GM19397 (cell line): Measurements from ENCODE around the gene GNG3.
"Not testable (repeated sequence)": the region's sequence is repeated elsewhere in the genome, so short reads cannot be mapped to it uniquely, and the experiment has no call there.

Experiments used
- ATAC-seq: cut with Tn5 transposase; IDR thresholded peaks from one replicate; pipeline ENCODE4 v1.9.1; 2021; ENCODE audit warnings: mild to moderate bottlenecking, moderate library complexity; ENCODE audit not compliant: unreplicated experiment

Gene GNG3

GRCh38 chr11:62716206-62716605, 8.7 kb downstream of the GNG3 start:
- no peak for ATAC-seq

- ATAC-seq = no peak
Observed at GRCh38 chr11:62716816-62717215, 9.3 kb downstream of the GNG3 start.

- ATAC-seq = no peak
Observed at GRCh38 chr11:62719302-62719978, 12.0 kb downstream of the GNG3 start.

DNA sequence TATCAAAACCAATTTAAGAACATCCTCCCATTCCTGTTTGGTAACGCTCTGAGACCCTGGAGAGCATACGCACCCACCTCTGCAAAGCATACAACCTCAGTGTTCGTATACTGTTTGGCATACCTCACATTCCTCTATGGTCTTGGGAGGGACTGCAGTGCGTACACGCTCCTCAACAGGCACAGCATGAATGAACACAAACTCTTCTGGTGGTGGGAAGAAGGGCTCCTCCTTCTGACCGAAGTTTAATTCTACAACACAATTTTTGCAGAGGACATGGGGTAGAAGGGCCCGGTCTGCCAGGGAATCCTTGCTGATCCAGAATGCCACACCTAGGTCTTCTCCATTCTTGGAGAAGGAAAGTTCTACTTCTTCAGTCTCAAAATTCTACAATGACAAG, 14.5 kb downstream of the GNG3 start:
- ATAC-seq = no peak

DNA sequence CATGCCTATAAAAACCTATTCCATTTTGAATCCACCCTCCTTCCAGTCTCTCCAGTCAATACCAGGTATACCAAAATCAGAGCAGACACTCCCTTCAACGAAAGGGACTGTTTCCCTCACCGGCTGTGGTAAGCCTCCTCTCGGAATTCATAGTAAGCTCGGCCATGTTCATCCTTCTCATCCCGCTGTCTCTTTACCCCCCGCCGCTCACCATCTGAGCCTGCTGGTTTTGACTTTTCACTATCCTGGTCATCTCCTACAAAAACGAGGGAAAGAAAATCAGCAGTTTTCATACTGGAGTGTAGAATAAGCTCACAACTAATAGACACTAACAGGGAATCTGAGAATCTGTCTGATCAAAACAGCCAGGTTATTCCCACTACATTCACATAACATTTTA, 16.7 kb downstream of the GNG3 start:
- ATAC-seq = no peak

DNA sequence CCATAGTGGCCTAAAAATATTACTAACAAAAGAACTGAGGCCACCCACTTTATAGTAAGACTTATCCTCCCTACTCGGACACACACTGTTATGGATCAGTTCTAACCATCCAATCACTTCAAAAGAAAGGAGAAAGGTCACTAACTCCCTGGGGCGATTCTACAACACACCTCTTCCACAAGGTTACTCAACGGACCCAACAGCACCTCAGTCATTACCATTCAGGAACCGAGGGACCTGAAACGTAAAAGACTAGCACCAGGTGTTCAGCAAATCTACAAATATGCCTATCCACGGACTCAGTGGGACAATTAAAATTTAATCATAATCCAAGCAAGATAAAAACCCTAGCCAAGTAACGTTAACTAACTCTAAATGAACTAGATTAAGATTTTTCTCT, 18.2 kb downstream of the GNG3 start:
- no peak for ATAC-seq

DNA sequence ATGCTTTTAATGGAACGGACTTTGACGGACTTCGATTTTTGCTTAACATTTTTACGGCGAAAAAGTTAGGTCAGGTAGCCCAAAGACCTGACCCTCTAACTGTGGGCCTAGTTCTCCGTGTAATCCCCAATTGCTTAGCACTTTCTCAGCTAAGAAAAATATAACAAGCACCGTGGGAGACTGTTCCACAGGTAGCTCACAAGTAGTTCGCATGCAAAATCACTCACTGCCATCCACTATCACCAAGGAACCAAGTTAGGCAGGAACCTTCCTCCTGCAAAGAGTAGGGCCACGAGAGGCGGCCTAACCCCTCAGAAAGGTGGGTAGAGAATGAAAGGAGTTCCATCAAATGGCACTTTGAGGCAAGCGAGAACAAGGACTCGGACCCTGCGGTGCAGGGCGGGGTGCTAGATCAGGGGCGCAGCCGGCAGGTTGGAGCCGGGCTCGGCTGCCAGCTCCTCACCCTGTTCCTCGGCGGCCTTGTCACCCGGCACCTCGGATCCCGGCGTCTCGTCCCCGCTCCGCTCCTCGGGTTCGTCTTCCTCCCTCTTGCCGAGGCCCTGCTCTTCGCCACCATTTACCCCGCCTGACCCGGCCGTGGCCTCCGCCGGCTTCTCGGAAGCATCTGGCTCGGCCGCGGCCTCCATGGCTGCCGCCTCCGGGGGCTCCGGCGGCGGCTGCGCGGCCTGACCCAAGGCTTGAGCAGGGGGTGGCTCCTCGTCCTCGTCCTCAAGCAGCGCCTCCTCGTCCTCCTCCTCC, 18.9 kb downstream of the GNG3 start:
- ATAC-seq = peak; percentile 1

- ATAC-seq = no peak
Observed at GRCh38 chr11:62726915-62727164, 19.4 kb downstream of the GNG3 start.

- peak; percentile 75 for ATAC-seq
Observed at GRCh38 chr11:62727165-62727871, 19.8 kb downstream of the GNG3 start, which contains the start of gene HNRNPUL2. Gene HNRNPUL2, minus strand, starts transcription at chr11:62727457. Its CDS starts 301 bp downstream, at chr11:62727156.

DNA sequence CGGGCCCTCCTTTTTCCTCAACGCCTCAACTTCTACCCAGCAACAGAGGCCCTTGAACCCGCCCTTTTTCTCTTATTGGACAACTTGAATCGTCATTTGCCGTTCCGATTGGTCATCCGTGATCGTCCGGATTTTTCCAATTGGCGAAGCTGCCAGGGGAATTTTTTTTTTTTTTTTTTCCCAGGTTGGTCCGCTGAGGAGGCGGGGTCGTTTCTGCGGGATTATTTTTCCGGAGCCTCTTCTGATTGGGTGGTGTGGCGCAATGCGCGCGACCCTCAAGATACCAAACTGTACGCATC, 20.3 kb downstream of the GNG3 start:
- peak; percentile 41 for ATAC-seq

DNA sequence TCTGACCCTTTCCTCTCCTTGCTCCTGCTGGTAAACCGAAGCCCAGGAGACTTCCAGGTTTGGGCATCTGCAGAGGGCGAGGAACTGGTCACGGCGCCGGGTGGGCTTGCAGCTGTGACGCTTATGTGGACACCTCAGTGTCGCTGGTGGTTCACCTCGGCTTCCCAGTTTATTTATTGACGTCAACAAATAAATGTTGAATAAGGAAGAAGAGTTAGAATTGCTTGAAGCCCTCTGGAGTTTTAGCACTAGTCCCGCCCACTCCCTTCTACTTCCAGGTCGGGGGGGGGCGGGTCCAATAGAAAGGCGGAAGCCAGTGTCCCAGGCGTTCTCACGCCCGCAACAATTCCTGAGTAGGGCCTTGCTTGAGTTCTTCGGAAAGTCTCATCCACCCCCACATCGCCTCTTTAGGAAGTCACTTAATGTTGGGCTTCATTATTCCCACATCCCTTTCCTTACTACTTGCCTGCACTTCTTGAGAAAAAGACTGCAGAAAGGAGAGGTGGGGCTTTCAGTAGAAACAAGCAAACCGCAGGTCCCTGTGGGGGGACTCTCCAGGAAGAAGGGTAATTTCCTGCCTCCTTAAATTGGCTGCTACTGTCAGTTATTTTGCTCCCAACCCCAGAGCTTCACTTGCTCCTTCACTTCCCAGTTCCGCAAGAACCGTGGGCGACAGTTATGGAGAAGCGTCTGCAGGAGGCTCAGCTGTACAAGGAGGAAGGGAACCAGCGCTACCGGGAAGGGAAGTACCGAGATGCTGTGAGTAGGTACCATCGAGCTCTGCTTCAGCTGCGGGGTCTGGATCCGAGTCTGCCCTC, 20.9 kb downstream of the GNG3 start, which contains the start of gene TTC9C:
TTC9C (plus strand) TSS at position 316 of the 818 bp plus-strand sequence; CDS start at position 679, 363 bp downstream.
- peak; percentile 11 for ATAC-seq

- ATAC-seq = not testable (repeated sequence)
Observed at GRCh38 chr11:62730076-62730475, 22.6 kb downstream of the GNG3 start.

- no peak for ATAC-seq
Observed at GRCh38 chr11:62732830-62733229, 25.4 kb downstream of the GNG3 start.

DNA sequence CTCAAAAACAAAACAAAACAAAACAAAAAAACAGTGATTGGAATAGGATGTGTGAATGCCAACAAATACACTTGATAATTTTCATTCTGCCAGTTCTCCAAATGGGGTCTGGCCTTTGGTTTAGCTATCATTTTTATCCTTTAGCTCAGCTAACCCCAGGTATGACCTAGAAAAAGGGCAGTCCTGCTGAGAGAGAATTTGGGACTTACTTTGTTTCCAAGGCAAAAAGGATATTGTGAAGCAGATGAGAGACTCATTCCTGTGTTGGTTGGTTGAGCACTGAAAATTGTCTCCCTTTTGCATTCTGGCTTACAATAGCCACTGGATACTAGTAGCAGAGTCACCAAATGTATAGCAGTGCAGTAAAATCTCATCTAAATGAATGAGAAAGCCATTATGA, 29.7 kb downstream of the GNG3 start:
- no peak for ATAC-seq

DNA sequence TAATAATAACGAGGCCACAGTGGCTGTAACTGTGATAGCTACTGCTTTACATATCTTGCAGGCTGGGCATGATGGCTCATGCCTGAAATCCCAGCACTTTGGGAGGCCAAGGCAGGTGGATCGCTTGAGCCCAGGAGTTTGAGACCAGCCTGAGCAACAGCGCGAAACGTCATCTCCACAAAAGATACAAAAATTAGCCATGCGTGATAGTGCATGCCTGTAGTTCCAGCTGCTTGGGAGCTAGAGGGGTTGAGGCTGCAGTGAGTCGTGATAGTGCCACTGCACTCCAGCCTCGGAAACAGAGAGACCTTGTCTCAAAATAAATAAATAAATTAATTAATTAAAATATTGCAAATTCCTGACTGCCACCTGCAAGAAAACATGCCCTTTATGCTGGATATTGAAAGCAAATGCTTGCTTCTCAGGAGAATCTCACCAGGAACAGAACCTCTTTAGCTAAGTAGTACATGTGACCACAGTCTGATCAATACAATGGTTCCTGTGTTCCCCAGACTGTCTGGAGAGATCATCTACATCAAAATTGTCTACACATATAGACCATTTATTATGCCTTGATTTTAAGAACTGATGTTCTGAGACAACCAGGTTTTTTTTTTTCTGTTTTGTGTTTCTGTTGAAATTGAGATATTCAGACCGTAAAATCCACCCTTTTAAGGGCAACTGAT, 40.1 kb downstream of the GNG3 start:
- no peak for ATAC-seq

- ATAC-seq = not testable (repeated sequence)
Observed at GRCh38 chr11:62749931-62750330, 42.5 kb downstream of the GNG3 start.

- no peak for ATAC-seq
Observed at GRCh38 chr11:62752177-62752785, 44.8 kb downstream of the GNG3 start.

GRCh38 chr11:62752994-62753735, 45.7 kb downstream of the GNG3 start:
- no peak for ATAC-seq

DNA sequence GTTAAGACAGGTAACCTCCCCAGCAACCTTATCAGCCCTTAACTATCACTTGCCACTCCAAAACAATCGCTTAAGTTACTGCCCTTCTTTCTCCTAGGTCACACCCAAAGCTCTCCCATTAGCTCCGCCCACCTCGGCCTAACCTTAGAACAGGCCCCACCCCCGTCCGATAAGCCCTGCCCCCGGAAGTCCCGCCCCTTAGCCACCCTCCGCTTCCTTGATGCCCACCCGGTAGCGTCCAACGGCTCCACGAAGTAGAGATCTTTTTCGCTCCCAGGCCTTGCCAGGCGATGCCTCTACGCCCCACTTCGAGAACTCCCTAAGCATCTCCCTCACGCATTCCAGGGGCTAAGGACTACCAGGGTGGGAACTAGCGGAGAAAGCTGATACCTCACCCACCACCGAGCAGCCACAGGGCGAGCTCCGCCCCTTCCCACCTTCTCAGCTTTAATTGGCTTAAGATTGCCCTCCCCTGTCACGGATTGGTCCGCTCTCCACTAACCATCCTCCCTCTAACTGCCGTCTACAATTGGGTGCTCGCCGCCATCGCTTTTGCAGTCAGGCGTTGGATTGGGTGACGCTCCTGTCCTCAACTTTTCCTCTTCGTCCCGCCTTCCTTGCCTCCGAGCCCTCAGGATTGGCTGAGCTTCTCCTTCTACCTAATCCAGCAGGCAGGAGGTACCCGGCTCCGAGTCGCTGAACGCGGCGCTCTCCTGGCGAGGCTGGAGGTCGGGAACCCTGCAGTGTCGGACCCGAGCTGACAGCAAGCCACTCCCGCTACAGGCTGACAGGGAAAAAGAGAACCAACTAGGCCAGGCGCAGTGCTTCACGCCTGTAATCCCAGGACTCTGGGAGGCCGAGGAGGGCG, 46.5 kb downstream of the GNG3 start, which contains the start of gene ZBTB3:
ZBTB3 (minus strand) TSS at position 425 of the 868 bp plus-strand sequence. CDS start 496 bp downstream, outside the sequence.
- ATAC-seq = peak; percentile 93
